GM20000 (cell line): ENCODE measurements around the gene LPAR1.

Experiments used
- DNase-seq: peaks from one replicate; pipeline ENCODE4 v3.0.0; 2012; ENCODE audit warnings: low spot score
- CTCF ChIP-seq: IDR thresholded peaks from 2 replicates; pipeline ENCODE4 v1.5.1; 2012; ENCODE audit warnings: mild to moderate bottlenecking, control low read depth; ENCODE audit errors: extremely low read depth, missing control alignments

The LPAR1 gene

GRCh38 chr9:110900917-110901316 is 137.4 kb downstream of the LPAR1 start:
- no peak for TF ChIP-seq CTCF
- no peak for DNase-seq

GRCh38 chr9:110900456-110900855 is 137.8 kb downstream of the LPAR1 start:
- no peak for TF ChIP-seq CTCF
- DNase-seq: no peak

- no peak for TF ChIP-seq CTCF
- no peak for DNase-seq
These were observed 139.4 kb downstream of the LPAR1 start for GRCh38 chr9:110898866-110899265.

- TF ChIP-seq CTCF: no peak
- DNase-seq: no peak
These were observed 139.9 kb downstream of the LPAR1 start for GRCh38 chr9:110898358-110898757.

- no peak for DNase-seq
- TF ChIP-seq CTCF: no peak
These were observed 140.3 kb downstream of the LPAR1 start for GRCh38 chr9:110897943-110898342.

GRCh38 chr9:110895147-110895905 is 142.9 kb downstream of the LPAR1 start:
- no peak for TF ChIP-seq CTCF

GRCh38 chr9:110894731-110895130 is 143.5 kb downstream of the LPAR1 start:
- no peak for DNase-seq
- TF ChIP-seq CTCF: no peak

More at GRCh38 chr9:110895147-110895905, 142.9 kb downstream of the LPAR1 start:
- no peak for DNase-seq
